BJ (cell line): Measurements from ENCODE around the gene ACACB. TPM values are rescaled to one million over a fixed set of nuclear protein-coding genes. Genes with fewer than 3 reads are reported as not detected.

Source experiments
- CTCF ChIA-PET: fragments of 350-600 bp; formaldehyde crosslinking; extraction: SDS; loops from one replicate; lab custom pipeline; 2021; ENCODE audit warnings: antibody characterized with exemption, inconsistent platforms; lab: Yijun Ruan, JAX
- POLR2A ChIA-PET: fragments of 300-600 bp; sonication (Branson Sonifier 250); formaldehyde crosslinking; extraction: SDS; loops from one replicate; lab custom pipeline; 2021; ENCODE audit warnings: antibody characterized with exemption; lab: Charles Lee
- DNase-seq: peaks from one replicate; pipeline ENCODE4 v3.0.0-alpha.2; 2011; ENCODE audit warnings: low read depth
- H3K27me3 ChIP-seq: 2 replicates; pipeline ENCODE4 v1.6.0; 2011; ENCODE audit warnings: low read length; ENCODE audit not compliant: control insufficient read depth, insufficient read depth
- H3K36me3 ChIP-seq: 2 replicates; pipeline ENCODE4 v1.5.1; 2011; ENCODE audit warnings: low read length; ENCODE audit not compliant: control insufficient read depth, insufficient read depth
- H3K4me3 ChIP-seq: 2 replicates; pipeline ENCODE4 v1.5.1; 2011; ENCODE audit warnings: low read depth, mild to moderate bottlenecking, control low read depth, low read length
- CTCF ChIP-seq: IDR thresholded peaks from 2 replicates; pipeline ENCODE4 v1.5.1; 2011; ENCODE audit warnings: low read depth, mild to moderate bottlenecking, control low read depth, inconsistent platforms, low read length, moderate library complexity; ENCODE audit not compliant: insufficient read depth
- polyA plus RNA-seq: library from polyadenylated mRNA; depleted of rRNA; stranded (reverse); fragments of >200 nt; gene quantifications from 2 replicates; pipeline ENCODE4 v1.2.3, GENCODE V29; 2011; rRNA removed

The ACACB gene
- polyA plus RNA-seq, 1 experiment: 1.7 TPM

- ChIA-PET CTCF (interaction anchor here (0.9 kb wide), 1 partner anchor 17 kb away, joined by 4 read pairs; no protein-coding TSS in a partner anchor), POLR2A (no interaction called here)
- peaks cover 46% of the 10 kb centered on the region for H3K27me3 ChIP-seq
- H3K36me3 ChIP-seq: no peaks in the 10 kb centered on the region
- no peak for DNase-seq
- no peak overlapping the region for H3K4me3 ChIP-seq
- no peak for TF ChIP-seq CTCF
Observed at GRCh38 chr12:109307051-109307450, 190.7 kb downstream of the ACACB start.

GRCh38 chr12:109308534-109309380 lies 192.4 kb downstream of the ACACB start, which contains the start of gene FOXN4:
TSS of gene FOXN4 (minus strand) at chr12:109309284. CDS start at chr12:109308321, 963 bp downstream.
- ChIA-PET POLR2A (interaction anchor here (0.7 kb wide), 1 partner anchor 282 kb away, joined by 3 read pairs; no protein-coding TSS in a partner anchor), CTCF (no interaction called here)
- H3K27me3 ChIP-seq: peaks cover 44% of the 10 kb centered on the region
- no peak within 1 kb of the TSS; the same call in 1 of the 2 replicates for H3K4me3 ChIP-seq
- no peak for TF ChIP-seq CTCF
- no peaks in the 10 kb centered on the region for H3K36me3 ChIP-seq
- DNase-seq: no peak

GRCh38 chr12:109309381-109310246 lies 193.2 kb downstream of the ACACB start:
- no peak for DNase-seq
- ChIA-PET POLR2A (interaction anchor here (0.7 kb wide), 1 partner anchor 281 kb away, joined by 3 read pairs; no protein-coding TSS in a partner anchor), CTCF (no interaction called here)
- Histone ChIP-seq H3K4me3 (no peak overlapping the region; the same call in 1 of the 2 replicates), H3K36me3 (no peaks in the 10 kb centered on the region), H3K27me3 (peaks cover 45% of the 10 kb centered on the region)
- TF ChIP-seq CTCF: no peak

GRCh38 chr12:109310247-109311125 lies 194.1 kb downstream of the ACACB start:
- ChIA-PET CTCF (no interaction called here), POLR2A (no interaction called here)
- peaks cover 45% of the 10 kb centered on the region for H3K27me3 ChIP-seq
- DNase-seq: no peak
- no peak overlapping the region for H3K4me3 ChIP-seq
- no peaks in the 10 kb centered on the region for H3K36me3 ChIP-seq
- TF ChIP-seq CTCF: no peak

Other genes starting within 250 kb of the ACACB start
- gene DAO, start 236.5 kb upstream of the ACACB start, polyA plus RNA-seq: not detected in 2 replicates
- gene SVOP, start 95.5 kb upstream of the ACACB start, polyA plus RNA-seq: not detected in 2 replicates
- gene USP30, start 64.0 kb upstream of the ACACB start, polyA plus RNA-seq: 16.0 and 16.7 TPM in 2 replicates
- gene ALKBH2, start 23.1 kb upstream of the ACACB start, polyA plus RNA-seq: 19.6 and 23.3 TPM in 2 replicates
- 10.4 and 11.7 TPM in 2 replicates for gene UNG, start 19.0 kb upstream of the ACACB start, polyA plus RNA-seq
- not detected in 2 replicates for gene FOXN4, start 192.7 kb downstream of the ACACB start, polyA plus RNA-seq
- not detected in 2 replicates for gene MYO1H, start 231.3 kb downstream of the ACACB start, polyA plus RNA-seq